Measurements from ENCODE around the gene TTC1.

- TF ChIP-seq POLR2A (IDR thresholded peaks at IDR 0.05) (no peak), POLR2AphosphoS5 (IDR thresholded peaks at IDR 0.05) (no peak)
These were observed 48.3 kb downstream of the TTC1 start for GRCh38 chr5:160057256-160057655.
